IMR-90 (cell line): Measurements from ENCODE around the gene B3GLCT. TPM values are rescaled to one million over a fixed set of nuclear protein-coding genes. Genes with fewer than 3 reads are reported as not detected.

Experiments
- ATAC-seq: fragments of 200-7000 bp; cut with Tn5 transposase; 2 replicates; pipeline ENCODE4 v1.9.1; 2020; ENCODE audit warnings: low read depth, mild to moderate bottlenecking, moderate library complexity
- BruUV-seq: library from RNA; stranded (reverse); fragments of 400-500 nt; replicated peaks from 2 replicates; lab custom pipeline; 2021; lab: Mats Ljungman, UMichigan
- CTCF ChIA-PET: fragments of 300-600 bp; formaldehyde crosslinking; extraction: SDS; loops from one replicate; lab custom pipeline; 2021; ENCODE audit warnings: antibody characterized with exemption; lab: Yijun Ruan, JAX
- POLR2A ChIA-PET: fragments of 300-600 bp; sonication (Branson Sonifier 250); formaldehyde crosslinking; loops from one replicate; lab custom pipeline; 2022; ENCODE audit warnings: antibody characterized with exemption; ENCODE audit not compliant: unreplicated experiment; lab: Charles Lee
- DNase-seq: peaks from one replicate; pipeline ENCODE4 v3.0.0; 2013
- H2AFZ ChIP-seq: replicated peaks from 2 replicates; pipeline ENCODE3; 2013; ENCODE audit warnings: low read length, mild to moderate bottlenecking; ENCODE audit not compliant: poor library complexity
- H2AK5ac ChIP-seq: 2 replicates; pipeline ENCODE4 v1.6.1; 2013; ENCODE audit warnings: low read depth, low read length, inconsistent platforms
- H2AK9ac ChIP-seq: replicated peaks from 2 replicates; pipeline ENCODE3; 2013; ENCODE audit warnings: mild to moderate bottlenecking, low read depth, low read length, moderate library complexity; ENCODE audit not compliant: poor library complexity
- H2BK120ac ChIP-seq: 2 replicates; pipeline ENCODE4 v1.6.1; 2013; ENCODE audit warnings: low read depth, low read length, inconsistent platforms
- H2BK15ac ChIP-seq: 3 replicates; pipeline ENCODE4 v1.6.1; 2013; ENCODE audit warnings: low read depth, low read length, inconsistent platforms
- H2BK20ac ChIP-seq: 2 replicates; pipeline ENCODE4 v1.6.1; 2013; ENCODE audit warnings: low read depth, mild to moderate bottlenecking, inconsistent platforms, low read length, moderate library complexity
- H2BK5ac ChIP-seq: 2 replicates; pipeline ENCODE4 v1.6.1; 2013; ENCODE audit warnings: mild to moderate bottlenecking, low read depth, low read length, inconsistent platforms; ENCODE audit not compliant: poor library complexity, severe bottlenecking
- H3K14ac ChIP-seq: replicated peaks from 2 replicates; pipeline ENCODE4 v1.6.1; 2013; ENCODE audit warnings: low read depth, low read length, inconsistent platforms
- H3K18ac ChIP-seq: 2 replicates; pipeline ENCODE4 v1.6.1; 2013; ENCODE audit warnings: low read depth, low read length, control low read depth
- H3K23ac ChIP-seq: 2 replicates; pipeline ENCODE4 v1.6.1; 2013; ENCODE audit warnings: low read depth, low read length, inconsistent platforms
- H3K27ac ChIP-seq: 2 replicates; pipeline ENCODE4 v1.5.1; 2013; ENCODE audit warnings: mild to moderate bottlenecking, control low read depth, low read length; ENCODE audit not compliant: insufficient read depth
- H3K27me3 ChIP-seq: 2 replicates; pipeline ENCODE4 v1.6.1; 2013; ENCODE audit warnings: low read length; ENCODE audit not compliant: control insufficient read depth, insufficient read depth
- H3K36me3 ChIP-seq: 2 replicates; pipeline ENCODE4 v1.6.1; 2013; ENCODE audit warnings: low read length, mixed read lengths; ENCODE audit not compliant: control insufficient read depth, insufficient read depth
- H3K4ac ChIP-seq: 2 replicates; pipeline ENCODE4 v1.6.1; 2013; ENCODE audit warnings: low read depth, low read length, inconsistent platforms
- H3K4me1 ChIP-seq: 2 replicates; pipeline ENCODE4 v1.6.1; 2013; ENCODE audit warnings: low read length, mixed read lengths; ENCODE audit not compliant: control insufficient read depth, insufficient read depth
- H3K4me2 ChIP-seq: 2 replicates; pipeline ENCODE4 v1.6.1; 2013; ENCODE audit warnings: low read depth, mild to moderate bottlenecking, control low read depth, low read length, moderate library complexity
- H3K4me3 ChIP-seq: 2 replicates; pipeline ENCODE4 v1.5.1; 2013; ENCODE audit warnings: low read depth, mild to moderate bottlenecking, control low read depth, low read length, moderate library complexity; ENCODE audit not compliant: insufficient read depth
- H3K56ac ChIP-seq: 2 replicates; pipeline ENCODE4 v1.6.1; 2013; ENCODE audit warnings: low read length, inconsistent platforms; ENCODE audit not compliant: insufficient read depth; ENCODE audit errors: extremely low read depth
- H3K79me1 ChIP-seq, 2 experiments: 2 replicates each; pipeline ENCODE4 v1.6.1; 2013; ENCODE audit warnings: low read length in 2 of 2, inconsistent platforms in 1 of 2, low read depth in 1 of 2
- H3K9ac ChIP-seq: 2 replicates; pipeline ENCODE4 v1.6.1; 2013; ENCODE audit warnings: low read depth, low read length, control low read depth
- H3K9me1 ChIP-seq: 2 replicates; pipeline ENCODE4 v1.6.1; 2013; ENCODE audit warnings: low read length, inconsistent platforms; ENCODE audit not compliant: insufficient read depth
- H3K9me3 ChIP-seq: 2 replicates; pipeline ENCODE4 v1.6.1; 2013; ENCODE audit warnings: low read length; ENCODE audit not compliant: control insufficient read depth, insufficient read depth
- H4K20me1 ChIP-seq: 2 replicates; pipeline ENCODE4 v1.6.1; 2013; ENCODE audit warnings: low read length, inconsistent platforms; ENCODE audit not compliant: insufficient read depth
- H4K5ac ChIP-seq: 2 replicates; pipeline ENCODE4 v1.6.1; 2013; ENCODE audit warnings: mild to moderate bottlenecking, low read depth, low read length, control low read depth
- H4K8ac ChIP-seq, 2 experiments: 2 replicates each; pipeline ENCODE4 v1.6.1; 2013; ENCODE audit warnings: low read depth in 2 of 2, low read length in 2 of 2, control low read depth in 1 of 2, inconsistent platforms in 1 of 2
- H4K91ac ChIP-seq: 2 replicates; pipeline ENCODE4 v1.6.1; 2013; ENCODE audit warnings: low read depth, low read length, inconsistent platforms; ENCODE audit not compliant: insufficient read depth
- BHLHE40 ChIP-seq: fragments of 150-350 bp; IDR thresholded peaks from 2 replicates; pipeline ENCODE4 v1.6.1; 2016; ENCODE audit warnings: mild to moderate bottlenecking, low read depth, low read length
- CEBPB ChIP-seq: IDR thresholded peaks from 2 replicates; pipeline ENCODE4 v1.6.1; 2012; ENCODE audit warnings: low read depth, low read length, improper control_type of control experiment
- ELK1 ChIP-seq: fragments of 150-350 bp; IDR thresholded peaks from 2 replicates; pipeline ENCODE4 v1.6.1; 2016; ENCODE audit warnings: low read depth, mild to moderate bottlenecking, low read length, moderate library complexity, borderline replicate concordance
- FOS ChIP-seq: fragments of 150-350 bp; IDR thresholded peaks from 2 replicates; pipeline ENCODE4 v1.6.1; 2016; ENCODE audit warnings: low read depth, low read length
- MAFK ChIP-seq: IDR thresholded peaks from 2 replicates; pipeline ENCODE4 v1.6.1; 2012; ENCODE audit warnings: low read depth, low read length, improper control_type of control experiment
- MAZ ChIP-seq: IDR thresholded peaks from 2 replicates; pipeline ENCODE4 v1.6.1; 2012; ENCODE audit warnings: low read depth, mild to moderate bottlenecking, low read length, improper control_type of control experiment, moderate library complexity, borderline replicate concordance
- NFE2L2 ChIP-seq: fragments of 150-350 bp; IDR thresholded peaks from 2 replicates; pipeline ENCODE4 v1.6.1; 2016; ENCODE audit warnings: low read depth, mild to moderate bottlenecking, low read length
- POLR2A ChIP-seq: IDR thresholded peaks from 2 replicates; pipeline ENCODE4 v1.6.1; 2012; ENCODE audit warnings: mild to moderate bottlenecking, low read depth, low read length
- RAD21 ChIP-seq: IDR thresholded peaks from 2 replicates; pipeline ENCODE4 v1.6.1; 2012; ENCODE audit warnings: low read length, improper control_type of control experiment
- RCOR1 ChIP-seq: IDR thresholded peaks from 2 replicates; pipeline ENCODE4 v1.6.1; 2012; ENCODE audit warnings: mild to moderate bottlenecking, low read length, improper control_type of control experiment; ENCODE audit not compliant: insufficient replicate concordance
- RFX5 ChIP-seq: IDR thresholded peaks from 2 replicates; pipeline ENCODE4 v1.8.0; 2012; ENCODE audit warnings: low read depth, mild to moderate bottlenecking, low read length, moderate library complexity
- SMC3 ChIP-seq: fragments of 150-350 bp; IDR thresholded peaks from 2 replicates; pipeline ENCODE4 v1.6.1; 2016; ENCODE audit warnings: low read depth, mild to moderate bottlenecking, antibody characterized with exemption, low read length, moderate library complexity
- whole genome bisulfite sequencing, 2 experiments: methylation state at CpG; one replicate each; pipeline versions ENCODE4 v1.1.5 to v1.1.7; 2013; ENCODE audit warnings: missing lambda C conversion rate in 2 of 2; ENCODE audit not compliant: insufficient read length in 1 of 2; ENCODE audit errors: extremely low coverage in 2 of 2; 5-methylcytosine and 5-hydroxymethylcytosine counted together
- dilution Hi-C: fragments of 300-500 bp; cut with HindIII; formaldehyde crosslinking; loops from one replicate; pipeline ENCODE4 v1.14.3; 2018; ENCODE audit warnings: low sequenced_read_pairs; ENCODE audit not compliant: unreplicated experiment
- in situ Hi-C: fragments of 300-500 bp; cut with MboI; formaldehyde crosslinking; loops from 3 replicates; pipeline ENCODE4 v1.14.3; 2019; ENCODE audit warnings: low sequenced_read_pairs, inconsistent platforms, mixed read lengths
- intact Hi-C: fragments of 100-400 bp; cut with micrococcal nuclease; formaldehyde crosslinking; loops from 2 replicates; pipeline ENCODE4 v1.10.0; 2022
- polyA plus RNA-seq, 3 experiments: library from polyadenylated mRNA; depleted of rRNA; stranded (reverse); fragments of >200 nt; gene quantifications; 2 replicates each; pipeline ENCODE4 v1.2.3, GENCODE V29; 2012; ENCODE audit warnings: low replicate concordance in 1 of 3
- total RNA-seq: library from RNA; depleted of rRNA; stranded (reverse); fragments of >200 nt; gene quantifications from 2 replicates; pipeline ENCODE4 v1.2.3, GENCODE V29; 2012
- TF ChIP-seq, protein P1 (sequence below): conservative IDR thresholded peaks from 2 replicates; pipeline ENCODE4 v1.5.1; 2012; ENCODE audit warnings: mild to moderate bottlenecking, low read depth, low read length, improper control_type of control experiment
- TF ChIP-seq, protein P2 (sequence below): fragments of 150-350 bp; IDR thresholded peaks from 2 replicates; pipeline ENCODE4 v1.6.1; 2017; ENCODE audit warnings: mild to moderate bottlenecking, antibody characterized with exemption, low read length, low read depth

Gene B3GLCT
- total and polyA plus RNA-seq, 2 of the 4 experiments (the other 2 are of a cell fraction), result 2.0 to 4.5 TPM

DNA sequence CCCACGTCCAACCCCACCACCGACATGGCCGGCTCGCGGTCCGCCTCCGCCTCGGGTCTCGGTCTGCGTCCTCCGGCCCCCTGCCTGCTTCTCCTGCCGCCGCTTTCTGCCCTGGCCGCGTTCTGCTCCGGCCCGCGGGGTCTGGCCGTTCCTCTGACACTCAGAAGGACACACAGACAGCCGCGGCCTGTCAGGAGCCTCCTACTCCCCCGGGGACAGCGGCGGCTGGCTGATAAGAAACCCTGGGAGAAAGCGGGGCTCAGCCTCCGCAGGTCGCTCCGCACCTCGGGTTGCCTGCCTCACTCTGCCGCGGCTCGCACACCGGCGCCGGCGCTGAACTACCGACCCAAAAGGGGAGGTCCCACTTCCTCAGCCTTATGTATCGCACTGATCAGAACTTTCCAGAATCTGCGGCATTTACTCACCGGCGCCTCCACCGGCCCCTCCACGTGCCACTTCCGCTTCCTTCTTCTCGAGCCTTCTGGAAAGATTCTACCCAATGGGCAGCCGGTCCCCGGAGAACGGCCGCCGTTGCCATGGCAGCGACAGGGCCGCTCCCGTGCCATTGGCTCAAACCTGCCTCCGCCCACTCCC, 38.1 kb upstream of the B3GLCT start, which contains the start of gene HSPH1:
Gene HSPH1 (minus strand): TSS at position 348 of the 594 bp plus-strand sequence. CDS start 322 bp downstream, at position 26.
- POLR2A ChIA-PET, result no interaction called here
- TF ChIP-seq CEBPB, result no peak
- TF ChIP-seq SMC3, result no peak
- no peak for TF ChIP-seq RCOR1
- no peak for TF ChIP-seq RAD21
- no peak for TF ChIP-seq MAZ
- TF ChIP-seq, protein P1, sequence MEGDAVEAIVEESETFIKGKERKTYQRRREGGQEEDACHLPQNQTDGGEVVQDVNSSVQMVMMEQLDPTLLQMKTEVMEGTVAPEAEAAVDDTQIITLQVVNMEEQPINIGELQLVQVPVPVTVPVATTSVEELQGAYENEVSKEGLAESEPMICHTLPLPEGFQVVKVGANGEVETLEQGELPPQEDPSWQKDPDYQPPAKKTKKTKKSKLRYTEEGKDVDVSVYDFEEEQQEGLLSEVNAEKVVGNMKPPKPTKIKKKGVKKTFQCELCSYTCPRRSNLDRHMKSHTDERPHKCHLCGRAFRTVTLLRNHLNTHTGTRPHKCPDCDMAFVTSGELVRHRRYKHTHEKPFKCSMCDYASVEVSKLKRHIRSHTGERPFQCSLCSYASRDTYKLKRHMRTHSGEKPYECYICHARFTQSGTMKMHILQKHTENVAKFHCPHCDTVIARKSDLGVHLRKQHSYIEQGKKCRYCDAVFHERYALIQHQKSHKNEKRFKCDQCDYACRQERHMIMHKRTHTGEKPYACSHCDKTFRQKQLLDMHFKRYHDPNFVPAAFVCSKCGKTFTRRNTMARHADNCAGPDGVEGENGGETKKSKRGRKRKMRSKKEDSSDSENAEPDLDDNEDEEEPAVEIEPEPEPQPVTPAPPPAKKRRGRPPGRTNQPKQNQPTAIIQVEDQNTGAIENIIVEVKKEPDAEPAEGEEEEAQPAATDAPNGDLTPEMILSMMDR, result peak; percentile 30; the same call in 1 of the 2 replicates
- no peak for TF ChIP-seq ELK1
- no peak for TF ChIP-seq MAFK
- no peak; the same call in 1 of the 2 replicates for TF ChIP-seq FOS
- peak; percentile 97 for TF ChIP-seq BHLHE40
- no peak for TF ChIP-seq NFE2L2
- TF ChIP-seq, protein P2, sequence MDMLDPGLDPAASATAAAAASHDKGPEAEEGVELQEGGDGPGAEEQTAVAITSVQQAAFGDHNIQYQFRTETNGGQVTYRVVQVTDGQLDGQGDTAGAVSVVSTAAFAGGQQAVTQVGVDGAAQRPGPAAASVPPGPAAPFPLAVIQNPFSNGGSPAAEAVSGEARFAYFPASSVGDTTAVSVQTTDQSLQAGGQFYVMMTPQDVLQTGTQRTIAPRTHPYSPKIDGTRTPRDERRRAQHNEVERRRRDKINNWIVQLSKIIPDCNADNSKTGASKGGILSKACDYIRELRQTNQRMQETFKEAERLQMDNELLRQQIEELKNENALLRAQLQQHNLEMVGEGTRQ, result peak; percentile 84
- TF ChIP-seq POLR2A, result peak; percentile 93
- TF ChIP-seq RFX5, result peak; percentile 67

More for the DNA sequence above, 38.1 kb upstream of the B3GLCT start, which contains the start of gene HSPH1:
- H3K36me3 ChIP-seq, result 0 out of 2 replicates have a peak, but pooled peaks cover 2% of the 10 kb centered on the region
- peak within 1 kb of the TSS; percentile 76 for H2BK5ac ChIP-seq
- in situ Hi-C loops, result no loop called here
- WGBS, 2 experiments, result 0% methylated on average over 11 of the region's 54 CpGs; no CpG with 5 or more reads in 1 of the 2 experiments
- dilution Hi-C loops, result no loop called here
- peak within 1 kb of the TSS; percentile 84 for H3K23ac ChIP-seq
- H3K18ac ChIP-seq, result peak within 1 kb of the TSS; percentile 53; the same call in 1 of the 2 replicates
- peak within 1 kb of the TSS; percentile 99 for H2AFZ ChIP-seq
- H4K91ac ChIP-seq, result peak within 1 kb of the TSS; percentile 57
- H3K4me2 ChIP-seq, result peak within 1 kb of the TSS; percentile 97
- peaks cover 15% of the 10 kb centered on the region for H4K20me1 ChIP-seq
- intact Hi-C loops, result loop anchor here (5.0 kb wide), 1 partner anchor 114 kb away; no protein-coding TSS in a partner anchor
- peak within 1 kb of the TSS; percentile 84 for H3K9ac ChIP-seq
- H3K4ac ChIP-seq, result peak within 1 kb of the TSS; percentile 86
- H4K8ac ChIP-seq, result peak within 1 kb of the TSS; percentile 41 to 91
- CTCF ChIA-PET, result no interaction called here
- peak within 1 kb of the TSS; percentile 80 for H3K14ac ChIP-seq
- ATAC-seq (peak; percentile 91), DNase-seq (peak; percentile 97)
- peak within 1 kb of the TSS; percentile 81 for H3K4me3 ChIP-seq
- peak within 1 kb of the TSS; percentile 74 for H3K56ac ChIP-seq
- no peaks in the 10 kb centered on the region for H3K27me3 ChIP-seq
- no peaks in the 10 kb centered on the region for H3K9me1 ChIP-seq
- no TSS peak for BruUV-seq
- H2AK9ac ChIP-seq, result peak within 1 kb of the TSS; percentile 97
- H4K5ac ChIP-seq, result peak within 1 kb of the TSS; percentile 61; the same call in 1 of the 2 replicates
- peak within 1 kb of the TSS; percentile 82 for H2BK120ac ChIP-seq
- H3K9me3 ChIP-seq, result no peaks in the 10 kb centered on the region
- no peaks in the 10 kb centered on the region; the same call in 1 of the 2 replicates for H3K4me1 ChIP-seq
- peak within 1 kb of the TSS; percentile 56; the same call in 1 of the 2 replicates for H2BK20ac ChIP-seq
- peak within 1 kb of the TSS; percentile 62 for H2AK5ac ChIP-seq
- H3K79me1 ChIP-seq, result peaks cover 0 to 20% of the 10 kb centered on the region in 2 experiments; a peak in 2 of 4 replicates
- H2BK15ac ChIP-seq, result peak within 1 kb of the TSS; percentile 39; the same call in 1 of the 3 replicates
- H3K27ac ChIP-seq, result peak within 1 kb of the TSS; percentile 75
